SK-N-SH (cell line): ENCODE data around the gene UCK2. TPM values are rescaled to one million over a fixed set of nuclear protein-coding genes. Genes with fewer than 3 reads are reported as not detected.

Experiments
- CTCF ChIA-PET: fragments of 300-600, 350-600 bp; formaldehyde crosslinking; extraction: SDS; loops from one replicate; lab custom pipeline; 2021; lab: Yijun Ruan, JAX
- POLR2A ChIA-PET: fragments of 350-600 bp; sonication (Branson Sonifier 250); formaldehyde crosslinking; extraction: SDS; loops from one replicate; lab custom pipeline; 2020; ENCODE audit warnings: antibody characterized with exemption, inconsistent platforms; lab: Yijun Ruan, JAX
- DNase-seq: peaks from one replicate; pipeline ENCODE4 v3.0.0; 2012
- H2AFZ ChIP-seq: fragments of 200-600 bp; sonication (generic); 2 replicates; pipeline ENCODE4 v1.8.1; 2016; ENCODE audit warnings: antibody characterized with exemption, mild to moderate bottlenecking, low read depth
- H3F3A ChIP-seq: fragments of 200-600 bp; sonication (generic); replicated peaks from 2 replicates; pipeline ENCODE3; 2016; ENCODE audit warnings: antibody characterized with exemption, mild to moderate bottlenecking; ENCODE audit not compliant: insufficient read depth
- H3K27ac ChIP-seq, 2 experiments: fragments of 200-500 bp in 1 of 2; fragments of 200-600 bp in 1 of 2; sonication (Bioruptor generic) in 1 of 2; sonication (generic), shearing (Covaris generic) in 1 of 2; 2 replicates each; pipeline versions ENCODE4 v1.5.1 to v1.6.1; 2014 to 2016; ENCODE audit warnings: low read depth in 2 of 2, inconsistent platforms in 1 of 2, low read length in 1 of 2, mild to moderate bottlenecking in 1 of 2, mixed read lengths in 1 of 2
- H3K27me3 ChIP-seq: fragments of 200-600 bp; sonication (generic), shearing (Covaris generic); 2 replicates; pipeline ENCODE4 v1.6.1; 2016; ENCODE audit warnings: mixed run types; ENCODE audit not compliant: insufficient read depth
- H3K36me3 ChIP-seq, 2 experiments: fragments of 200-500 bp in 1 of 2; fragments of 200-600 bp in 1 of 2; sonication (Bioruptor generic) in 1 of 2; sonication (generic) in 1 of 2; replicated peaks in 1 of 2; 2 replicates each; pipeline versions ENCODE3 to v1.5.1; 2014 to 2016; ENCODE audit warnings: low read length in 1 of 2, mild to moderate bottlenecking in 1 of 2; ENCODE audit not compliant: insufficient read depth in 2 of 2, control insufficient read depth in 1 of 2
- H3K4me1 ChIP-seq, 2 experiments: fragments of 200-500 bp in 1 of 2; fragments of 200-600 bp in 1 of 2; sonication (Bioruptor generic) in 1 of 2; sonication (generic), shearing (Covaris generic) in 1 of 2; 2 replicates each; pipeline versions ENCODE4 v1.5.1 to v1.6.1; 2014 to 2016; ENCODE audit warnings: low read depth in 1 of 2, low read length in 1 of 2, mixed run types in 1 of 2; ENCODE audit not compliant: insufficient read depth in 2 of 2, control insufficient read depth in 1 of 2
- H3K4me2 ChIP-seq: fragments of 200-600 bp; sonication (generic), shearing (Covaris generic); 2 replicates; pipeline ENCODE4 v1.6.1; 2017; ENCODE audit warnings: mixed run types
- H3K4me3 ChIP-seq, 2 experiments: fragments of 200-500 bp in 1 of 2; fragments of 200-600 bp in 1 of 2; sonication (Bioruptor generic) in 1 of 2; sonication (generic), shearing (Covaris generic) in 1 of 2; 2 replicates each; pipeline versions ENCODE4 v1.5.1 to v1.8.1; 2014 to 2016; ENCODE audit warnings: low read depth in 2 of 2, inconsistent platforms in 1 of 2, low read length in 1 of 2, mild to moderate bottlenecking in 1 of 2, mixed read lengths in 1 of 2, moderate library complexity in 1 of 2
- H3K79me2 ChIP-seq: fragments of 200-600 bp; sonication (generic); 2 replicates; pipeline ENCODE4 v1.8.1; 2017; ENCODE audit warnings: mild to moderate bottlenecking; ENCODE audit not compliant: insufficient read depth
- H3K9ac ChIP-seq: fragments of 200-600 bp; sonication (generic); 2 replicates; pipeline ENCODE4 v1.6.1; 2017; ENCODE audit warnings: mixed run types
- H3K9me2 ChIP-seq: fragments of 200-600 bp; sonication (generic); 2 replicates; pipeline ENCODE4 v1.6.1; 2017; ENCODE audit warnings: mixed run types
- H3K9me3 ChIP-seq: fragments of 200-600 bp; sonication (generic); 2 replicates; pipeline ENCODE4 v1.6.1; 2017; ENCODE audit warnings: mixed run types, mild to moderate bottlenecking, moderate library complexity
- H4K20me1 ChIP-seq: fragments of 200-600 bp; sonication (generic); 2 replicates; pipeline ENCODE4 v1.6.1; 2017; ENCODE audit warnings: mild to moderate bottlenecking, mixed run types; ENCODE audit not compliant: insufficient read depth
- CHD2 ChIP-seq: fragments of 150-350 bp; IDR thresholded peaks from 2 replicates; pipeline ENCODE4 v1.6.1; 2018; ENCODE audit warnings: low read length; ENCODE audit not compliant: partially characterized antibody
- CTCF ChIP-seq: fragments of 200-600 bp; sonication (generic); IDR thresholded peaks from 2 replicates; pipeline ENCODE4 v1.6.1; 2017; ENCODE audit warnings: antibody characterized with exemption, mild to moderate bottlenecking, moderate library complexity
- FOXJ3 ChIP-seq: sonication (generic); formaldehyde crosslinking; IDR thresholded peaks from 2 replicates; pipeline ENCODE4 v1.5.1; 2020; ENCODE audit warnings: mild to moderate bottlenecking, missing genetic modification reagents
- GATA2 ChIP-seq: sonication (generic); formaldehyde crosslinking; IDR thresholded peaks from 2 replicates; pipeline ENCODE4 v1.5.0; 2020; ENCODE audit warnings: mild to moderate bottlenecking, missing genetic modification reagents
- JUND ChIP-seq: IDR thresholded peaks from 2 replicates; pipeline ENCODE4 v1.4.0; 2012
- MEF2A ChIP-seq: IDR thresholded peaks from 2 replicates; pipeline ENCODE4 v1.4.0; 2012; ENCODE audit warnings: low read depth, borderline replicate concordance
- MXI1 ChIP-seq: IDR thresholded peaks from 2 replicates; pipeline ENCODE4 v1.6.1; 2012; ENCODE audit warnings: mild to moderate bottlenecking, low read depth, low read length, improper control_type of control experiment
- NFIC ChIP-seq: IDR thresholded peaks from 2 replicates; pipeline ENCODE4 v1.4.0; 2012; ENCODE audit warnings: borderline replicate concordance
- NRF1 ChIP-seq: IDR thresholded peaks from 2 replicates; pipeline ENCODE4 v1.6.1; 2012; ENCODE audit warnings: low read depth, mild to moderate bottlenecking, low read length
- RAD21 ChIP-seq: IDR thresholded peaks from 2 replicates; pipeline ENCODE4 v1.6.1; 2012; ENCODE audit warnings: mild to moderate bottlenecking, low read length
- REST ChIP-seq: IDR thresholded peaks from 2 replicates; pipeline ENCODE4 v1.6.1; 2012; ENCODE audit warnings: mild to moderate bottlenecking, low read depth, low read length, moderate library complexity
- RFX5 ChIP-seq: IDR thresholded peaks from 2 replicates; pipeline ENCODE4 v1.6.1; 2012; ENCODE audit warnings: mild to moderate bottlenecking, improper control_type of control experiment, low read length
- SMC3 ChIP-seq: IDR thresholded peaks from 2 replicates; pipeline ENCODE4 v1.6.1; 2012; ENCODE audit warnings: low read depth, low read length, improper control_type of control experiment
- TAF1 ChIP-seq: IDR thresholded peaks from 2 replicates; pipeline ENCODE4 v1.6.1; 2012; ENCODE audit warnings: low read depth, mild to moderate bottlenecking, low read length, moderate library complexity, borderline replicate concordance
- USF2 ChIP-seq: fragments of 150-350 bp; IDR thresholded peaks from 2 replicates; pipeline ENCODE4 v1.6.1; 2017; ENCODE audit warnings: antibody characterized with exemption, low read length, low read depth, borderline replicate concordance
- YY1 ChIP-seq: IDR thresholded peaks from 2 replicates; pipeline ENCODE4 v1.4.0; 2012; ENCODE audit warnings: low read depth, mild to moderate bottlenecking
- ZBTB33 ChIP-seq: IDR thresholded peaks from 2 replicates; pipeline ENCODE4 v1.4.0; 2012; ENCODE audit warnings: low read depth, borderline replicate concordance
- WGBS: methylation state at CpG from one replicate; pipeline ENCODE4 v1.1.6; 2017; ENCODE audit warnings: low lambda C conversion rate; 5-methylcytosine and 5-hydroxymethylcytosine counted together
- polyA plus RNA-seq, 3 experiments: library from polyadenylated mRNA; depleted of rRNA; stranded (reverse); fragments of >200 nt; gene quantifications; 2 replicates each; pipeline ENCODE4 v1.2.3, GENCODE V29; 2012

The UCK2 gene
- polyA plus RNA-seq, 1 of the 3 experiments (the other 2 are of a cell fraction), result 53.7 TPM

GRCh38 chr1:165793951-165794350 is 33.5 kb upstream of the UCK2 start (continued):
- TF ChIP-seq ZBTB33, result no peak

- Histone ChIP-seq H2AFZ (no peak overlapping the region), H3K9me2 (no peaks in the 10 kb centered on the region), H3K36me3 (no peaks in the 10 kb centered on the region), H3K79me2 (no peaks in the 10 kb centered on the region), H3K4me1 (no peaks in the 10 kb centered on the region), H3K4me3 (no peak overlapping the region), H3K9ac (no peak overlapping the region), H3K9me3 (no peaks in the 10 kb centered on the region), H3K4me2 (no peak overlapping the region), H4K20me1 (no peaks in the 10 kb centered on the region), H3K27me3 (no peaks in the 10 kb centered on the region), H3K27ac (no peak overlapping the region), H3F3A (peaks cover 3% of the 10 kb centered on the region)
- no peak for DNase-seq
- CTCF ChIA-PET, result no interaction called here
- TF ChIP-seq REST, result no peak
- no peak for TF ChIP-seq CHD2
- TF ChIP-seq MXI1, result no peak
- no peak for TF ChIP-seq FOXJ3 (CRISPR knock-in tag)
- no peak for TF ChIP-seq YY1
- no peak for TF ChIP-seq RFX5
- no peak for TF ChIP-seq USF2
- TF ChIP-seq MEF2A, result no peak
- TF ChIP-seq RAD21, result no peak
- TF ChIP-seq NFIC, result no peak
- TF ChIP-seq TAF1, result no peak
- TF ChIP-seq SMC3, result no peak
- no peak for TF ChIP-seq JUND
- TF ChIP-seq NRF1, result no peak
- no peak for TF ChIP-seq CTCF
- no peak for TF ChIP-seq GATA2 (CRISPR knock-in tag)
- POLR2A ChIA-PET, result no interaction called here
- 53% methylated on average over 2 of the region's 2 CpGs for WGBS
These were observed 31.5 kb upstream of the UCK2 start for GRCh38 chr1:165795894-165796293.
